Heart left ventricle (tissue), 13 donors: Measurements from ENCODE around the gene BRD9.

Experiments
- CTCF ChIP-seq, 12 donors: fragments of 200-600 bp; sonication (generic) in 4 of 12; IDR thresholded peaks; one replicate each; pipeline versions ENCODE4 v1.5.0 to v1.8.0; 2018 to 2022; ENCODE audit warnings: antibody characterized with exemption in 12 of 12, mild to moderate bottlenecking in 5 of 12
- POLR2A ChIP-seq, 2 donors: fragments of 450-650 bp; IDR thresholded peaks; one replicate each; pipeline ENCODE4 v1.6.1; 2017; ENCODE audit warnings: antibody characterized with exemption in 2 of 2, mild to moderate bottlenecking in 2 of 2, moderate library complexity in 2 of 2
- donor health status: ischemic (EF 13 %, LVEDD 7.1; RV severe dilation, severe dysfunction).
- donor health status: DM: no; HTN: yes; CAD: no.
- donor health status: DM: no; HTN: no; CAD: no.
- donor health status: ischemic (EF 25% LVEDD 6.9; RV normal size, moderate dysfunction).
- donor health status: ischemic (EF 25% LVEDD 5.7; RV mildly dilated, moderate dysfunction).
- donor health status: ischemic (EF 35%, LVEDD 5.7; RV mildly dilated, moderate dysfunction).
- donor health status: nonischemic (EF 11% LVEDD 7.7; RV severe dilation, severe dysfunction).
- donor health status: DM: yes; HTN: yes; CAD: no.
- donor health status: PGD.
- donor health status: ischemic (EF 29% LVEDD 5.4; RV normal size, mild dysfunction).
- donor health status: nonischemic (EF 23%, LVEDD 6.1; RV moderate dilation, normal function).

DNA sequence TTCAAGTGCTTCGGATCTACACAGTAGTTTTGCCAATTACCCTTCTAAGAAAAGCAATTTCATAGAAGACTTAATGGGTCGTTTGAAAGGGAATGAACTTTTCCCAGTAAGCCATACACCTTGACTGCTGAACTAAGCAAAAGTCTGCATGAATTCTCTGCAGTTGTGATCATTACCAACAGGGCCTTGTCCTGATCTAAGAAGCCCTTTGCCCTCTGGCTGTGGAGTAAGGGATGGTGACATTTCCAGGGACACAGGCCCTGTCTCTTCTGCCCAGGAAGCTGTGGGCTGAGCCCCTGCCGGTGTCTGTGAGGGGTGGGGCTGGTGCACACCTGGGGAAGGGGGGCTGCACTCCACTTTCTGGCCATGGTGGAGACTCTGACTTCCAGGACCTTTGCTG, 72.4 kb downstream of the BRD9 start:
- TF ChIP-seq CTCF (IDR thresholded peaks at IDR 0.05), result no peak
- TF ChIP-seq POLR2A (IDR thresholded peaks at IDR 0.05), result no peak
